PC-9 (cell line): ENCODE measurements around the gene DLG4. TPM values are rescaled to one million over a fixed set of nuclear protein-coding genes. Genes with fewer than 3 reads are reported as not detected.
A peak's percentile ranks its signal among the peaks of the same experiment; 100 is the strongest.

Source experiments
- BruUV-seq: library from RNA; stranded (reverse); fragments of 400-500 nt; replicated peaks from 2 replicates; lab custom pipeline; 2021; lab: Mats Ljungman, UMichigan
- CTCF ChIA-PET: fragments of 300-600 bp; sonication (Branson Sonifier 250); formaldehyde crosslinking; loops from one replicate; lab custom pipeline; 2022; ENCODE audit warnings: antibody characterized with exemption; lab: Charles Lee
- POLR2A ChIA-PET: fragments of 300-600 bp; sonication (Branson Sonifier 250); formaldehyde crosslinking; loops from one replicate; lab custom pipeline; 2022; ENCODE audit warnings: antibody characterized with exemption; ENCODE audit not compliant: unreplicated experiment; lab: Charles Lee
- DNase-seq, 2 experiments: peaks; one replicate each; pipeline versions ENCODE4 v3.0.0 to v3.0.0-alpha.2; 2015 to 2022; ENCODE audit warnings: mixed read lengths in 1 of 2
- H2AFZ ChIP-seq: fragments of 200-600 bp; sonication (generic); 2 replicates; pipeline ENCODE4 v1.8.1; 2017; ENCODE audit warnings: antibody characterized with exemption
- H3F3A ChIP-seq: fragments of 200-600 bp; sonication (generic); 2 replicates; pipeline ENCODE4 v1.8.1; 2017; ENCODE audit warnings: antibody characterized with exemption, mild to moderate bottlenecking, low read depth; ENCODE audit not compliant: insufficient read depth
- H3K27ac ChIP-seq: fragments of 200-600 bp; sonication (generic); 2 replicates; pipeline ENCODE4 v1.6.1; 2016; ENCODE audit warnings: mixed run types
- H3K27me3 ChIP-seq: fragments of 200-600 bp; sonication (generic); 2 replicates; pipeline ENCODE4 v1.6.1; 2016; ENCODE audit warnings: low read depth, mixed run types; ENCODE audit not compliant: insufficient read depth
- H3K36me3 ChIP-seq: fragments of 200-600 bp; sonication (generic); 2 replicates; pipeline ENCODE4 v1.6.1; 2016; ENCODE audit warnings: low read depth, mixed run types
- H3K4me1 ChIP-seq: fragments of 200-600 bp; sonication (generic); replicated peaks from 2 replicates; pipeline ENCODE4 v1.6.1; 2016; ENCODE audit warnings: mixed run types; ENCODE audit not compliant: insufficient read depth
- H3K4me2 ChIP-seq: fragments of 200-600 bp; sonication (generic); 2 replicates; pipeline ENCODE4 v1.6.1; 2017; ENCODE audit warnings: mixed run types
- H3K4me3 ChIP-seq: fragments of 200-600 bp; sonication (generic); 2 replicates; pipeline ENCODE4 v1.6.1; 2016; ENCODE audit warnings: mixed run types
- H3K79me2 ChIP-seq: fragments of 200-600 bp; sonication (generic); 2 replicates; pipeline ENCODE4 v1.6.1; 2017; ENCODE audit warnings: low read depth, mixed run types
- H3K9me2 ChIP-seq: fragments of 200-600 bp; sonication (generic); 2 replicates; pipeline ENCODE4 v1.8.1; 2017; ENCODE audit warnings: mild to moderate bottlenecking; ENCODE audit not compliant: insufficient read depth
- H3K9me3 ChIP-seq: fragments of 200-600 bp; sonication (generic); 2 replicates; pipeline ENCODE4 v1.8.1; 2016; ENCODE audit warnings: low read depth; ENCODE audit not compliant: insufficient read depth
- H4K20me1 ChIP-seq: fragments of 200-600 bp; sonication (generic); 2 replicates; pipeline ENCODE4 v1.8.1; 2017; ENCODE audit not compliant: insufficient read depth
- EZH2 ChIP-seq: fragments of 200-600 bp; sonication (generic); IDR thresholded peaks from 2 replicates; pipeline ENCODE4 v1.8.0; 2017; ENCODE audit warnings: antibody characterized with exemption, low read depth
- intact Hi-C: fragments of 100-400 bp; cut with micrococcal nuclease; formaldehyde crosslinking; loops from one replicate; pipeline ENCODE4 v1.10.0; 2022; ENCODE audit not compliant: unreplicated experiment
- total RNA-seq: library from RNA; stranded (reverse); gene quantifications from 2 replicates; pipeline ENCODE4 v1.2.3, GENCODE V29; 2021
- TF ChIP-seq, protein P1 (sequence below): fragments of 200-600 bp; sonication (generic); conservative IDR thresholded peaks from 2 replicates; pipeline ENCODE4 v1.6.1; 2017; ENCODE audit warnings: mixed run types, antibody characterized with exemption, mild to moderate bottlenecking, moderate library complexity

Gene DLG4
- total RNA-seq, 1 experiment from 2014 or later = 32.8 TPM

DNA sequence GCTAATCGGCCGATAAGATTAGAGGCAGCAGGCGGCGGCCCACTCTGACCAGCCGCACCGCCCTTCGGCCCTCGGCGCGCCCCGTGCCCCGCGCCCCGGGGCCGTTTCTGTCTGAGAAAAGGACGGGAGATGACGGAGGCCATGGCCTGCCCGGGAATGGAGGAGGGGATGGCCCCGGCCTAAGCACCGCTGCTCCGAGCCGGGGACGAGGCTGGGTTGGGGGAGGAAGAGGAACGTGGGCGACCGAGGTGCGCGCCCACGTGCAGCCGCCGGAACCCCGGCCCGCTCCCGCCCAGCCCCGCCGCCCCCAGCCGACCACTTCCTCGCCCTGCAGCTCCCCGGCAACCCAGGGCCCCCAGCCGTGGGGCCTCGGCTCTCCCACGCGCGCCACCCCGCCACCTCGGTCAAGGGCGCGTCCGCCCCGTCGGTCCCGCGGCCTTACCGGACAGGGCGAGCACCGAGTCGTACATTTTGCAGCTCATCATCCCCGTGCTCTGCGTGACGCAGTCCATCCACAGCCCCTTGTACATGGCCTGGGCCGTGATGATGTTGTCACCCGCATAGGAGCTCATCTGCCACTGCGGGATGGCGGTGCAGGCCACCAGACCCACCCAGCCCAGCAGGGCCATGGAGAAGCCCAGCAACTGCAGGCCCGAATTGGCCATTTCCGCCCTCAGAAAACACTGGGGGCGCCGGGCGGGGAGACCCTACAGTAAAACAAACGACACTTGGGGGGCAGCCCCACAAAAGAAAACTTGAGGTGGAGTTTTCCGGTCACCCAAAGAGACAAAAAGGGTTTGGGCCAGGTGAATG lies 41.9 kb upstream of the DLG4 start:
- Histone ChIP-seq H3K27me3 (no peaks in the 10 kb centered on the region), H2AFZ (no peak overlapping the region), H3K27ac (peak overlapping the region; percentile 100), H3K9me2 (no peaks in the 10 kb centered on the region), H3K4me3 (peak overlapping the region; percentile 97), H3F3A (peaks cover 78% of the 10 kb centered on the region), H3K4me1 (peaks cover 40% of the 10 kb centered on the region), H3K36me3 (peaks cover 30% of the 10 kb centered on the region), H3K9me3 (no peaks in the 10 kb centered on the region), H3K4me2 (peak overlapping the region; percentile 98), H4K20me1 (peaks cover 25% of the 10 kb centered on the region), H3K79me2 (peaks cover 62% of the 10 kb centered on the region)
- intact Hi-C loops = loop anchor here (1.0 to 5.0 kb wide), 9 partner anchors 9 to 581 kb away; partner anchors contain the start of genes EIF5A, ELP5, POLR2A and SLC35G6
- no peak for DNase-seq
- CTCF ChIA-PET = interaction anchor here (0.7 kb wide), 1 partner anchor 20 kb away, joined by 3 read pairs; no protein-coding TSS in a partner anchor
- TF ChIP-seq, protein P1, sequence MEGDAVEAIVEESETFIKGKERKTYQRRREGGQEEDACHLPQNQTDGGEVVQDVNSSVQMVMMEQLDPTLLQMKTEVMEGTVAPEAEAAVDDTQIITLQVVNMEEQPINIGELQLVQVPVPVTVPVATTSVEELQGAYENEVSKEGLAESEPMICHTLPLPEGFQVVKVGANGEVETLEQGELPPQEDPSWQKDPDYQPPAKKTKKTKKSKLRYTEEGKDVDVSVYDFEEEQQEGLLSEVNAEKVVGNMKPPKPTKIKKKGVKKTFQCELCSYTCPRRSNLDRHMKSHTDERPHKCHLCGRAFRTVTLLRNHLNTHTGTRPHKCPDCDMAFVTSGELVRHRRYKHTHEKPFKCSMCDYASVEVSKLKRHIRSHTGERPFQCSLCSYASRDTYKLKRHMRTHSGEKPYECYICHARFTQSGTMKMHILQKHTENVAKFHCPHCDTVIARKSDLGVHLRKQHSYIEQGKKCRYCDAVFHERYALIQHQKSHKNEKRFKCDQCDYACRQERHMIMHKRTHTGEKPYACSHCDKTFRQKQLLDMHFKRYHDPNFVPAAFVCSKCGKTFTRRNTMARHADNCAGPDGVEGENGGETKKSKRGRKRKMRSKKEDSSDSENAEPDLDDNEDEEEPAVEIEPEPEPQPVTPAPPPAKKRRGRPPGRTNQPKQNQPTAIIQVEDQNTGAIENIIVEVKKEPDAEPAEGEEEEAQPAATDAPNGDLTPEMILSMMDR = no peak; the same call in 1 of the 2 replicates
- TF ChIP-seq EZH2 = no peak
- POLR2A ChIA-PET = no interaction called here
- BruUV-seq = TSS peak; percentile 52

DNA sequence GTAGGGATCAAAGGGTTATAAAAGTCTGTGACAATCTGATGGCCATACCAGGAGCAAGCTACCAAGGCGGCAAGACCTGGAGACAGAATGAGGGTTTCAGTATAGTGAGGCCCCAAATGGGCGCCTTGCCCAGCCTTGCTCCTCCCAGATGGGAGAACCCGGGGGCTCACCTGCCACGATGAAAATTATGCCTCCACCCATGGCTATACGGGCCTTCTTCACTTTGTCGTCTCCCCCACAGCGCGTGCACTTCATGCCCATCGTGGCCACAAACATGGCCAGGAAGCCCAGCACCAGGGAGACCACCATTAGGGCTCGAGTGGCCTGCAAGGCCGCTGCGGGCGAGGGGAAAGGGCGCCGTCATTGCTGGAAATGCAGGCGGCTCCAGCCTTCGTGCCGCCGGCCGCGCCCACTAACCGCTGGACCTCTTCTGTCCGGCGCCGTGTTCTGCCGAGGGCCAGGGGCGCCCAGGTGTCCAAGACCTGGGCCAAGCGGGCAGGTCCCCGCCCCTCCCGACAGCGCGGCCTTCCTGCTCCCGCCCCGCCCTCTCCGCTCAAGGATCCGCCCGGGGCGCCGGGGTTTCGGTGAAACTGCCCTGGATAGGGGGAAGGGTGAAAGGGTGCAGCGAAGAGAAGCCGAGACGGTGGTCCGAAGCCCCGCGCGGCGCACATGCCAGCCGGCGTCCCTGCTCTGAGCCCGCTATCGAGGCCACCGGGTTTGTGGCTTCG lies 41.2 kb upstream of the DLG4 start:
- ChIA-PET CTCF (interaction anchor here (0.7 kb wide), 2 partner anchors 19 to 249 kb away, joined by 3 to 13 read pairs; no protein-coding TSS in a partner anchor), POLR2A (interaction anchor here (0.6 kb wide), 1 partner anchor 185 kb away, joined by 3 read pairs; no protein-coding TSS in a partner anchor)
- intact Hi-C loops = loop anchor here (1.0 to 5.0 kb wide), 6 partner anchors 46 to 581 kb away; partner anchors contain the start of genes EIF5A, POLR2A, SLC35G6 and TMEM256

More for the DNA sequence above, 41.2 kb upstream of the DLG4 start:
- H3K9me3 ChIP-seq = no peaks in the 10 kb centered on the region
- TF ChIP-seq, protein P1 = no peak
- TF ChIP-seq EZH2 = no peak
- no peaks in the 10 kb centered on the region for H3K27me3 ChIP-seq
- peaks cover 81% of the 10 kb centered on the region for H3F3A ChIP-seq
- H3K9me2 ChIP-seq = no peaks in the 10 kb centered on the region
- no peak overlapping the region for H2AFZ ChIP-seq
- H3K4me1 ChIP-seq = peaks cover 36% of the 10 kb centered on the region
- peak overlapping the region; percentile 100 for H3K27ac ChIP-seq
- peak overlapping the region; percentile 97 for H3K4me3 ChIP-seq
- H3K4me2 ChIP-seq = peak overlapping the region; percentile 98
- peaks cover 66% of the 10 kb centered on the region for H3K79me2 ChIP-seq
- H4K20me1 ChIP-seq = peaks cover 25% of the 10 kb centered on the region
- H3K36me3 ChIP-seq = peaks cover 33% of the 10 kb centered on the region
- no TSS peak for BruUV-seq
- DNase-seq = peak; percentile 74 to 91
